A172 (cell line): Measurements from ENCODE around the gene PRR14L. TPM values are rescaled to one million over a fixed set of nuclear protein-coding genes. Genes with fewer than 3 reads are reported as not detected.
"Not testable (repeated sequence)": the region's sequence is repeated elsewhere in the genome, so short reads cannot be mapped to it uniquely, and the experiment has no call there.

Experiments
- DNase-seq: peaks from one replicate; pipeline ENCODE4 v3.0.0-alpha.2; 2015; ENCODE audit warnings: low spot score
- total RNA-seq: library from RNA; depleted of rRNA; stranded (reverse); fragments of >200 nt; shearing (Covaris generic); gene quantifications from 2 replicates; pipeline ENCODE4 v1.2.3, GENCODE V29; 2014

The PRR14L gene
- total RNA-seq, 1 experiment from 2014 or later = 6.5 TPM

GRCh38 chr22:31740314-31740713 lies 9.6 kb downstream of the PRR14L start:
- not testable (repeated sequence) for DNase-seq

- DNase-seq = no peak
Observed at GRCh38 chr22:31739795-31740201, 10.1 kb downstream of the PRR14L start.

DNA sequence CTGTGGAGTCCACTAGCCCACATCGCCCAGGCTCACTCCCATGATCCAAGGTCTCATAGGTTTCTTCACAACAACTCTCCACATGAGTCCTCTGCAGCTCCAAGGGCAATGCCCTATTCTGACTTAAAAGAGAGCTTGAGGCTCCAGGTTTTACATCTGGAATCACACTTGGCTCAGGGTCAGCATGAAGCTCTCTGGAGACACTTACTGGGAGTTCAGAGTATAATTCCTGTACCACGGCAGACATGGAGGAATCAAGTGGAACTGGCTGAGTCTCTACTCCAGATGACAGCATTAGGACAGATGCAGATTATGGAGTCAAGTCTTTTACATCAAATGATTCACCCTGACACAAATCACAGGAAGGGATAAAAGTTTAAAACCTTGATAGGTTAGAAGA lies 11.4 kb downstream of the PRR14L start:
- DNase-seq = no peak

- no peak for DNase-seq
Observed at GRCh38 chr22:31737932-31738331, 12.0 kb downstream of the PRR14L start.

GRCh38 chr22:31736458-31736857 lies 13.5 kb downstream of the PRR14L start:
- no peak for DNase-seq

DNA sequence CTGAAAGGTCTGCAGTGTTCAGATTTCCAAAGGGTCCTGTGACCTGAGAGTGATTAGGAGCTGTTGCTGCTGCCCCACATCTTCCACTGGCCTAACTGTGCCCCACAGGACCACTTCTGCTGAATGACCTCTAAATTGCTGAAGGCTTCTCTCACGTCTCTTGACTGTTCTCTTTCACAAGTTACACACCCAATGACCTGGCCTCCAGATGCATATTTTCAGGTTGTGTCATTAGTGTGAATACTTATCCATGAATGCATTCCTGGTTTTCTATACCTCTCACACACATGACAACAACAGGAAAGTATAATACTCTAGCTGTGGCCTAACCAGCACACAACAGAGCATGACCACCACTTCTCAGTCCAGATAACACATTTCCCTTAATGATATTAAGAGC lies 15.4 kb downstream of the PRR14L start:
- DNase-seq = peak; percentile 10

DNA sequence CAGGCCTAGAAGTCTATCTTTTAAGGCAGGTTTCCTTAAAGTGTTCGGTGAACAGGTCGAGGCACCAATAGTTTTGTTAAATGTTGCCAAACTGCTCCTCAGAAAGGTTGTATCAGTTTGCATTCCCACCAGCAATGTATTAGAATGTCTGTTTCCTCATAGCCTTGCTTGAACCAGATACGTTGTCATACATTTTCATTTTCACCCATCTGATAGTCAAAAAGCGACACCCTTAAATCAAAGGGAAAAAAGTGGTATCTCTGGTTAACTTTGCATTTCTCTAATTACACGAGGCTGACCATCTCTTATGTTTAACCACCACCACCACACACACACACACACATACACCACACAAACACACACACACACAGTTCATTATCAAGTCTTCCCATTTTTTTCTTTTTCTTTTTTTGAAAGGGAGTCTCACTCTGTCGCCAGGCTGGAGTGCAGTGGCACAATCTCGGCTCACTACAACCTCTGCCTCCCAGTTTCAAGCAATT lies 16.3 kb downstream of the PRR14L start:
- no peak for DNase-seq

- no peak for DNase-seq
Observed at GRCh38 chr22:31732089-31732829, 17.7 kb downstream of the PRR14L start.

DNA sequence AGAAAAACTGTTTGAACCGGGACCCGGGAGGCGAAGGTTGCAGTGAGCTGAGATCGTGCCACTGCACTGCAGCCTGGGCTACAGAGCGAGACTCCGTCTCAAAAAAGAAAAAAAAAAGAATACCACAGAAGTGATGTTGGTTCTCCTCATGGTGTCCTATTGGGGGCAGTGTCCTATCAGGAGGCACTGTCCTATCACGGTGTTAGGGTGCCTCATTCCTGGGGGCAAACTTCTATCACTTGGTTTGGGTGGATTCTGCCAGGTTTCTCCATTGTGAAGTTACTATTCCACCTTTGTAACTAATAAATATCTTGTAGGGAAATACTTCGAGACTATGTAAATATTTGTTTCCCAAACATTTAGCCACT lies 19.6 kb downstream of the PRR14L start:
- DNase-seq = no peak

- no peak for DNase-seq
Observed at GRCh38 chr22:31728857-31729256, 21.1 kb downstream of the PRR14L start.

DNA sequence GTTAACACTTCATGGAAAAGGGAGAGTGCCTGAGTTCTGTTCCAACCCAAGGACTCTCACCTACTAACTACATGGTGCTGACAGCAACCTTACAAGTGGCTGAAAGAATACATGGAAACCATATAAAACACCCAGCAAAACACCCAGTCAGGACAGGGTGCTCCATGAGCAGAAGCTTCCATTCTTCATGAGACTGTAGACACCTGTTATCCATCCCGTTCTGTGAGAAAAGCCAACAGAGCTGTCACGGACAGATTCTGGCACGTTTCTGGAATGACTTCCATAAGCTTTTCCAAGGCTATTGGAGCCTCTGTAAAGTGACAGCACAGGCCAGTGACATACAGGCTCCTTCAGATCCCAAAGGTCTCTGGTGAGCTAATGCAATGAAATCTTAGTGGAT lies 23.2 kb downstream of the PRR14L start:
- DNase-seq = no peak

GRCh38 chr22:31723723-31724122 lies 26.2 kb downstream of the PRR14L start:
- DNase-seq = no peak

GRCh38 chr22:31719850-31720471 lies 30.0 kb downstream of the PRR14L start:
- no peak for DNase-seq

GRCh38 chr22:31715147-31715778 lies 34.7 kb downstream of the PRR14L start:
- DNase-seq = no peak

DNA sequence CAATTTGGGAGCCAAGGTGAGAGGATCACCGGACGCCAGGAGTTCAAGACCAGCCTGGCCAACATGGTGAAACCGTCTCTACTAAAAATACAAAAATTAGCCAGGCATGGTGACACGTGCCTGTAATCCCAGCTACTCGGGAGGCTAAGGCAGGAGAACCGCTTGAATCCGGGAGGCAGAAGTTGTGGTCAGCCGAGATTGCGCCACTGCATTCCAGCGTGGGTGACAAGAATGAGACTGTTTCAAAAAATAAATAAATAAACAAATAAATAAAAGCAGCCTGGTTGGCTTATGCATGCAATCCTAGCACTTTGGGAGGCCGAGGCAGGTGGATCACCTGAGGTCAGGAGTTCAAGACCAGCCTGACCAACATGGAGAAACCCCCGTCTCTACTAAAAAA lies 38.7 kb downstream of the PRR14L start:
- DNase-seq = not testable (repeated sequence)

DNA sequence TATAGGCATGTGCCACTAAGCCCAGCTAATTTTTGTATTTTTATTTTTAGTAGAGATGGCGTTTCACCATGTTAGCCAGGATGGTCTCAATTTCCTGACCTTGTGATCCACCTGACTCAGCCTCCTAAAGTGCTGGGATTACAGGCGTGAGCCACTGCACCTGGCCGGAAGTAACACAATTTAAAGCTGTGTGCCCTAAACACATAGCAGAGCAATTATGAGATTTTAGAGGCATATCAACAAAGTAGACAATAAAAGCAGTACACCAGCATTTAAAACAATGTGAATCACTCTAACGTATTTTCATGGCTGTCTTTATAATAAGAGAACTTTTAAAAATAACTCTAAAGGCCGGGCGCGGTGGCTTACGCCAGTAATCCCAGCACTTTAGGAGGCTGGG lies 42.4 kb downstream of the PRR14L start:
- no peak for DNase-seq

GRCh38 chr22:31695423-31695822 lies 54.5 kb downstream of the PRR14L start:
- no peak for DNase-seq

DNA sequence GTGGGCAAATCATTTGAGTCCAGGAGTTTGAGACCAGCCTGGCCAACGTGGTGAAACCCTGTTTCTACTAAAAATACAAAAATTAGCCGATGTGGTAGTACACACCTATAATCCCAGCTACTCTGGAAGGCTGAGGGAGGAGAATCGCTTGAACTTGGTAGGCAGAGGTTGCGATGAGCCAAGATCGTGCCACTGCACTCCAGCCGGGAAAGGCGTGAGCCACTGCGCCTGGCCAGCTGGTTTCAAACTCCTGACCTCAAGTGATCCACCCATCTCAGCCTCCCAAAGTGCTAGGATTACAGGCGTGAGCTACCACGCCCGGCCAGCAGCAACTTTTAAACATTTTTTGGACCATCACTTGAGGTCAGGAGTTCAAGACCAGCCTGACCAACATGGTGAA lies 55.9 kb downstream of the PRR14L start:
- not testable (repeated sequence) for DNase-seq

DNA sequence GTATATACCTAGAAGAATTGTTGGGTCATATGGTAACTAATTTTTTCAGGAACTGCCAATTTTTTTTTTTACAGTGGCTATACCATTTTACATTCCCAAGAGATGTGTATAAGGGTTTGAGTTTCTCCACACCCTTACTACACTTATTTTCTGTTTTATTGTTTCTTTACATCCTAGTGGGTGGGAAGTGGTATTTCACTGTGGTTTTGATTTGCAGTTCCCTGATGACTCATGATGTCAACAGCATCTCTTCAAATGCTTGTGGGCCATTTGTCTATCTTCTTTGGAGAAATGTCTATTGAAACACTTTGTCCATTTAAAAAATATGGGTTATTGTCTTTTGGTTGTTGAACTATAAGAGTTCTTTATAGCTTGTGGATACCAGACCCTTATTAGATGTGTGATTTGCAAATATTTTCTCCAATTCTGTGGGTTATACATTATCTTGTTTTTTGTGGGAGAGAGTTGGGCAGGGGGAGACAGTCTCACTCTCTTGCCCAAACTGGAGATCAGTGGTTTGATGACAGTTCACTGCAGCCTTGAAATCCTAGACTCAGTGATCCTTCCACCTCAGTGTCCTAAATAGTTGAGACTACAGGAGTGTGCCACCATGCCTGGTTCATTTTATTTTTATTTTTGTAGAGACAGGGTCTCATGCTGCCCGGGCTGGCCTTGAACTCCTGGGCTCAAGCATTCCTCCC lies 57.6 kb downstream of the PRR14L start:
- DNase-seq = peak; percentile 11

DNA sequence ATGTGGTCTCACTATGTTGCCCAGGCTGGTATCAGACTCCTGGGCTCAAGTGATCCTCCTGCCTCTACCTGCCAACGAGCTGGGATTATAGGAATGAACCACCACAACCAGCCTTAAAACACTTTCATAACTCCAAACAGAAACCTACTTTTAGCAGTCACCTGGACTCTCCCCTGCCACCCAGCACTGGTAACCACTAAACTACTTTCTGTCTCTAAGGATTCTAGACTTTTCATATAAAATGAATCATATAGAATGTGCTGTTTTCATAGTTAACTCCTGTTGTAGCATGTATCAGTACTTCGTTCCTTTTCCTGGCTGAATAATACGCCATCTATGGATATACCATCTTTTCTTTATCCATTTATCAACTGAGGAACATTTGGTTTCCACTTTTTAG lies 58.5 kb downstream of the PRR14L start:
- no peak for DNase-seq

DNA sequence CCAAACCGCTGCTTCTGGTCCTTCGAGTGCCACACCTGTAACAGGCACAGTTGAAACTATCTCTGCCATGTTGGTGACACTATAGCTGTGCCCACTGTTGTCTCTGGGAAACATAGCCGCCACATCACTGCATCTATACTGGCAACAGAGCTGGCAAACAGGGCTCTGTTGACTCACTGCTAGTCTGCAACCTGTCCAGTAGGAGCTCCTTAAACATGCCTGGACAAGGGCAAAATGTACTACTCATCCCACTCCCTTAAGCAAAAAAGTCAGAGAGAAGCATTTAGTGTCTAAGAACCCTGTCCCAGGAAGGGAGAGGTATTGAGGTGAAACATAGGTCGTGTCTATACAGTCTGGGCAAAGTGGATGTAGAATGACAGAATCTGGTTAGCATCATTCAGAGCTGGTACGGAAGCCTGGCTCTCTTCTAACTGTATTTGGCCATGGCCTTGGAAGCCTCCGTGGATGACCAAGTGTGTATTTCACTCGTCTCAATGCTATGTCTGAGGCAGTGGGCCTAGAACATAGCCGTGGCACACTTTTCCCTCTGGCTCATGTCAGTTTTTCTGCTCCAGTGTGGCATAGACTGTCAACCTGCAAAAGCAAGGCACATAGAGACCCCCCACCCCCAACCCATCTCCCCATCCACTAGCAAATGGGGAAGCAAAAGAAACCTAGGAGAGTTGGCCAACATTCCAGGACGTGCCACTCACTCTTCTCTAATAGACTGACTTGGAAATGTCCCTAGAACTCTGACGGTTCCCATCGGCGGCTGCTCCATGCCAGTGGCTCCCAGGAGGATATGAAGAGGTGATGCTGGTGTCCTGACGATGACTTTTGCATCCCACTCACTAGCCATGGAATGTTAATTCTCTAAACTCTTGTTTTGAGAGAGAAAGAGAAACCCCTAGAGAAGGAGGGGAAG lies 66.5 kb downstream of the PRR14L start:
- no peak for DNase-seq
